ENCODE measurements around the gene ARTN. TPM values are rescaled to one million over a fixed set of nuclear protein-coding genes. Genes with fewer than 3 reads are reported as not detected.
A peak's percentile ranks its signal among the peaks of the same experiment; 100 is the strongest.

Gene ARTN
- total RNA-seq, 1 donor from 2014 or later = 0.14 TPM

- H3K27ac ChIP-seq (replicated peaks) = peak within 1 kb of the TSS; percentile 59
- H3K36me3 ChIP-seq = peaks cover 48% of the 10 kb centered on the region
- H3K4me1 ChIP-seq = peaks cover 29% of the 10 kb centered on the region
- no peaks in the 10 kb centered on the region for H3K9me3 ChIP-seq (replicated peaks)
- peak; percentile 97 for DNase-seq
- H3K27me3 ChIP-seq (ENCODE audit: low read depth) = no peaks in the 10 kb centered on the region
- peak within 1 kb of the TSS; percentile 88 for H3K4me3 ChIP-seq
- peak; percentile 20 for TF ChIP-seq CTCF (IDR thresholded peaks at IDR 0.05; ENCODE audit: borderline replicate concordance)
- intact Hi-C loops (cut with micrococcal nuclease) = no loop called here
Measured at GRCh38 chr1:43969746-43970466, 36.3 kb downstream of the ARTN start, which contains the start of gene DPH2. Gene DPH2, plus strand, starts transcription at chr1:43970010. Its CDS starts 166 bp downstream, at chr1:43970176.

DNA sequence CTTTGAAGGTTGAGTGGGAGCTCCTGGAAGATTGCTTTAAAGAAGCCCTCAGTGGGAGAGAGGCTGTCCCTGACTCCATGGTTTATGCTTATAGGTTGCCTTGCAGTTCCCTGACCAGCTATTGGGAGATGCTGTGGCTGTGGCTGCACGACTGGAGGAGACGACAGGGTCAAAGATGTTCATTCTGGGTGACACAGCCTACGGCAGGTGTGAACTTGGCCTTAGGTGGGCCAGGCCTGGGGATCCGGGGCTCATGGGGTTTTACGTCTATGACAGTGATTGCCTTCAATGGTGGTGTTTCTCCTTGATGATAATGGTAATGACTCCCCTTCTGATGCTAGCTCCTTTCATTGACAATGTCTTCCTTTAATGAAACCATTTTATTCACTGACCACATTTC, 36.9 kb downstream of the ARTN start:
- intact Hi-C loops (cut with micrococcal nuclease) = no loop called here
- no peak for DNase-seq
- H3K9me3 ChIP-seq (replicated peaks) = no peaks in the 10 kb centered on the region
- H3K4me1 ChIP-seq = peaks cover 35% of the 10 kb centered on the region
- peak overlapping the region; percentile 59 for H3K27ac ChIP-seq (replicated peaks)
- H3K36me3 ChIP-seq = peaks cover 47% of the 10 kb centered on the region
- no peaks in the 10 kb centered on the region for H3K27me3 ChIP-seq (ENCODE audit: low read depth)
- peak overlapping the region; percentile 88 for H3K4me3 ChIP-seq
- no peak for TF ChIP-seq CTCF (IDR thresholded peaks at IDR 0.05; ENCODE audit: borderline replicate concordance)

GRCh38 chr1:43970911-43971310, 37.3 kb downstream of the ARTN start:
- intact Hi-C loops (cut with micrococcal nuclease) = no loop called here
- Histone ChIP-seq H3K9me3 (replicated peaks) (no peaks in the 10 kb centered on the region), H3K4me1 (peaks cover 39% of the 10 kb centered on the region), H3K27ac (replicated peaks) (no peak overlapping the region), H3K4me3 (peak overlapping the region; percentile 88), H3K27me3 (ENCODE audit: low read depth) (no peaks in the 10 kb centered on the region), H3K36me3 (peaks cover 45% of the 10 kb centered on the region)
- TF ChIP-seq CTCF (IDR thresholded peaks at IDR 0.05; ENCODE audit: borderline replicate concordance) = no peak
- no peak for DNase-seq

GRCh38 chr1:43971336-43971980, 37.9 kb downstream of the ARTN start:
- Histone ChIP-seq H3K4me1 (peaks cover 44% of the 10 kb centered on the region), H3K27ac (replicated peaks) (no peak overlapping the region), H3K9me3 (replicated peaks) (no peaks in the 10 kb centered on the region), H3K4me3 (peak overlapping the region; percentile 88), H3K27me3 (ENCODE audit: low read depth) (no peaks in the 10 kb centered on the region), H3K36me3 (peaks cover 44% of the 10 kb centered on the region)
- DNase-seq = no peak
- intact Hi-C loops (cut with micrococcal nuclease) = no loop called here
- TF ChIP-seq CTCF (IDR thresholded peaks at IDR 0.05; ENCODE audit: borderline replicate concordance) = no peak

DNA sequence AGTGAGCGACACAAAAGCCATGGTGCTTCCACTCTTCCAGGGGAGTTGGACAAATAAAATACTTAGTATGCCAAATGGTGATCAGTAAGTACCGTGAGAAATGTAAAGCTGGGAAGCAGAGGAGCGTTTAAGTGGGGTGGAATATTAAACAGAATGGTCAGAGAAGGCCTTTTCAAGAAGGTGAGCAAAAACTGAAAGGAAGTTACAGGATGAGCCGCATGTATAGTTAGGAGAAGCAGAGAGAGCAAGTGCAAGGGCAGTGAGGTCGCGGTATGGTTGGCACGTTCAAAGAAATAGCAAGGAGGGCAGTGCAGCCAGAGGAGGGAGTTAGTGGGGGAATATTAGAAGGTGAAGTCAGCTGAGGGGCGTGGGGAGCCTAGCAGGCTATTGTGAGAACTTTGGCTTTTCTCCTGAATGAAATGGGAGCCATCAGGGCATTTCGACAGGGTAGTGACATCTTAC, 40.4 kb downstream of the ARTN start:
- Histone ChIP-seq H3K4me3 (peak overlapping the region; percentile 93), H3K36me3 (peaks cover 49% of the 10 kb centered on the region), H3K27ac (replicated peaks) (peak overlapping the region; percentile 93), H3K27me3 (ENCODE audit: low read depth) (no peaks in the 10 kb centered on the region), H3K4me1 (peaks cover 69% of the 10 kb centered on the region), H3K9me3 (replicated peaks) (no peaks in the 10 kb centered on the region)
- TF ChIP-seq CTCF (IDR thresholded peaks at IDR 0.05; ENCODE audit: borderline replicate concordance) = no peak
- DNase-seq = no peak
- intact Hi-C loops (cut with micrococcal nuclease) = no loop called here
